A673 (cell line): ENCODE measurements around the gene HIPK1.

Experiments used
- CTCF ChIP-seq: fragments of 300-800, 200-600 bp; sonication (generic); conservative IDR thresholded peaks from 2 replicates; pipeline ENCODE4 v1.5.1; 2017; ENCODE audit warnings: low read depth, mild to moderate bottlenecking, antibody characterized with exemption, low read length, moderate library complexity, mixed read lengths
- EZH2 ChIP-seq: fragments of 200-600 bp; sonication (generic); IDR thresholded peaks from 2 replicates; pipeline ENCODE4 v1.6.1; 2017; ENCODE audit warnings: borderline replicate concordance, low read depth, mild to moderate bottlenecking, mixed read lengths, antibody characterized with exemption, low read length; ENCODE audit not compliant: poor library complexity, severe bottlenecking

- no peak for TF ChIP-seq CTCF
- no peak for TF ChIP-seq EZH2
Observed at GRCh38 chr1:113922957-113923356, 6.2 kb upstream of the HIPK1 start.
